SK-N-SH (cell line): ENCODE results near the gene HTRA2. TPM values are rescaled to one million over a fixed set of nuclear protein-coding genes. Genes with fewer than 3 reads are reported as not detected.

ENCODE experiments used
- CTCF ChIA-PET: fragments of 300-600, 350-600 bp; formaldehyde crosslinking; extraction: SDS; loops from one replicate; lab custom pipeline; 2021; lab: Yijun Ruan, JAX
- POLR2A ChIA-PET: fragments of 350-600 bp; sonication (Branson Sonifier 250); formaldehyde crosslinking; extraction: SDS; loops from one replicate; lab custom pipeline; 2020; ENCODE audit warnings: antibody characterized with exemption, inconsistent platforms; lab: Yijun Ruan, JAX
- DNase-seq: peaks from one replicate; pipeline ENCODE4 v3.0.0; 2012
- H2AFZ ChIP-seq: fragments of 200-600 bp; sonication (generic); 2 replicates; pipeline ENCODE4 v1.8.1; 2016; ENCODE audit warnings: antibody characterized with exemption, mild to moderate bottlenecking, low read depth
- H3F3A ChIP-seq: fragments of 200-600 bp; sonication (generic); replicated peaks from 2 replicates; pipeline ENCODE3; 2016; ENCODE audit warnings: antibody characterized with exemption, mild to moderate bottlenecking; ENCODE audit not compliant: insufficient read depth
- H3K27ac ChIP-seq, 2 experiments: fragments of 200-500 bp in 1 of 2; fragments of 200-600 bp in 1 of 2; sonication (Bioruptor generic) in 1 of 2; sonication (generic), shearing (Covaris generic) in 1 of 2; 2 replicates each; pipeline versions ENCODE4 v1.5.1 to v1.6.1; 2014 to 2016; ENCODE audit warnings: low read depth in 2 of 2, inconsistent platforms in 1 of 2, low read length in 1 of 2, mild to moderate bottlenecking in 1 of 2, mixed read lengths in 1 of 2
- H3K27me3 ChIP-seq: fragments of 200-600 bp; sonication (generic), shearing (Covaris generic); 2 replicates; pipeline ENCODE4 v1.6.1; 2016; ENCODE audit warnings: mixed run types; ENCODE audit not compliant: insufficient read depth
- H3K36me3 ChIP-seq, 2 experiments: fragments of 200-500 bp in 1 of 2; fragments of 200-600 bp in 1 of 2; sonication (Bioruptor generic) in 1 of 2; sonication (generic) in 1 of 2; replicated peaks in 1 of 2; 2 replicates each; pipeline versions ENCODE3 to v1.5.1; 2014 to 2016; ENCODE audit warnings: low read length in 1 of 2, mild to moderate bottlenecking in 1 of 2; ENCODE audit not compliant: insufficient read depth in 2 of 2, control insufficient read depth in 1 of 2
- H3K4me1 ChIP-seq, 2 experiments: fragments of 200-500 bp in 1 of 2; fragments of 200-600 bp in 1 of 2; sonication (Bioruptor generic) in 1 of 2; sonication (generic), shearing (Covaris generic) in 1 of 2; 2 replicates each; pipeline versions ENCODE4 v1.5.1 to v1.6.1; 2014 to 2016; ENCODE audit warnings: low read depth in 1 of 2, low read length in 1 of 2, mixed run types in 1 of 2; ENCODE audit not compliant: insufficient read depth in 2 of 2, control insufficient read depth in 1 of 2
- H3K4me2 ChIP-seq: fragments of 200-600 bp; sonication (generic), shearing (Covaris generic); 2 replicates; pipeline ENCODE4 v1.6.1; 2017; ENCODE audit warnings: mixed run types
- H3K4me3 ChIP-seq, 2 experiments: fragments of 200-500 bp in 1 of 2; fragments of 200-600 bp in 1 of 2; sonication (Bioruptor generic) in 1 of 2; sonication (generic), shearing (Covaris generic) in 1 of 2; 2 replicates each; pipeline versions ENCODE4 v1.5.1 to v1.8.1; 2014 to 2016; ENCODE audit warnings: low read depth in 2 of 2, inconsistent platforms in 1 of 2, low read length in 1 of 2, mild to moderate bottlenecking in 1 of 2, mixed read lengths in 1 of 2, moderate library complexity in 1 of 2
- H3K79me2 ChIP-seq: fragments of 200-600 bp; sonication (generic); 2 replicates; pipeline ENCODE4 v1.8.1; 2017; ENCODE audit warnings: mild to moderate bottlenecking; ENCODE audit not compliant: insufficient read depth
- H3K9ac ChIP-seq: fragments of 200-600 bp; sonication (generic); 2 replicates; pipeline ENCODE4 v1.6.1; 2017; ENCODE audit warnings: mixed run types
- H3K9me2 ChIP-seq: fragments of 200-600 bp; sonication (generic); 2 replicates; pipeline ENCODE4 v1.6.1; 2017; ENCODE audit warnings: mixed run types
- H3K9me3 ChIP-seq: fragments of 200-600 bp; sonication (generic); 2 replicates; pipeline ENCODE4 v1.6.1; 2017; ENCODE audit warnings: mixed run types, mild to moderate bottlenecking, moderate library complexity
- H4K20me1 ChIP-seq: fragments of 200-600 bp; sonication (generic); 2 replicates; pipeline ENCODE4 v1.6.1; 2017; ENCODE audit warnings: mild to moderate bottlenecking, mixed run types; ENCODE audit not compliant: insufficient read depth
- CTCF ChIP-seq: fragments of 200-600 bp; sonication (generic); IDR thresholded peaks from 2 replicates; pipeline ENCODE4 v1.6.1; 2017; ENCODE audit warnings: antibody characterized with exemption, mild to moderate bottlenecking, moderate library complexity
- ELF1 ChIP-seq: IDR thresholded peaks from 2 replicates; pipeline ENCODE4 v1.4.0; 2012
- FOXM1 ChIP-seq: IDR thresholded peaks from 2 replicates; pipeline ENCODE4 v1.4.0; 2012; ENCODE audit warnings: low read depth, mild to moderate bottlenecking
- GATA2 ChIP-seq: sonication (generic); formaldehyde crosslinking; IDR thresholded peaks from 2 replicates; pipeline ENCODE4 v1.5.0; 2020; ENCODE audit warnings: mild to moderate bottlenecking, missing genetic modification reagents
- MEF2A ChIP-seq: IDR thresholded peaks from 2 replicates; pipeline ENCODE4 v1.4.0; 2012; ENCODE audit warnings: low read depth, borderline replicate concordance
- MXI1 ChIP-seq: IDR thresholded peaks from 2 replicates; pipeline ENCODE4 v1.6.1; 2012; ENCODE audit warnings: mild to moderate bottlenecking, low read depth, low read length, improper control_type of control experiment
- NFIC ChIP-seq: IDR thresholded peaks from 2 replicates; pipeline ENCODE4 v1.4.0; 2012; ENCODE audit warnings: borderline replicate concordance
- RAD21 ChIP-seq: IDR thresholded peaks from 2 replicates; pipeline ENCODE4 v1.6.1; 2012; ENCODE audit warnings: mild to moderate bottlenecking, low read length
- RFX5 ChIP-seq: IDR thresholded peaks from 2 replicates; pipeline ENCODE4 v1.6.1; 2012; ENCODE audit warnings: mild to moderate bottlenecking, improper control_type of control experiment, low read length
- RXRA ChIP-seq: IDR thresholded peaks from 2 replicates; pipeline ENCODE4 v1.4.0; 2012; ENCODE audit warnings: low read depth, mild to moderate bottlenecking, borderline replicate concordance
- SIN3A ChIP-seq: IDR thresholded peaks from 2 replicates; pipeline ENCODE4 v1.6.1; 2012; ENCODE audit warnings: low read depth, mild to moderate bottlenecking, low read length, moderate library complexity, borderline replicate concordance
- TEAD4 ChIP-seq: IDR thresholded peaks from 2 replicates; pipeline ENCODE4 v1.4.0; 2012; ENCODE audit warnings: mild to moderate bottlenecking, borderline replicate concordance; ENCODE audit not compliant: insufficient read depth
- USF2 ChIP-seq: fragments of 150-350 bp; IDR thresholded peaks from 2 replicates; pipeline ENCODE4 v1.6.1; 2017; ENCODE audit warnings: antibody characterized with exemption, low read length, low read depth, borderline replicate concordance
- ZBTB33 ChIP-seq: IDR thresholded peaks from 2 replicates; pipeline ENCODE4 v1.4.0; 2012; ENCODE audit warnings: low read depth, borderline replicate concordance
- WGBS: methylation state at CpG from one replicate; pipeline ENCODE4 v1.1.6; 2017; ENCODE audit warnings: low lambda C conversion rate; 5-methylcytosine and 5-hydroxymethylcytosine counted together
- polyA plus RNA-seq, 3 experiments: library from polyadenylated mRNA; depleted of rRNA; stranded (reverse); fragments of >200 nt; gene quantifications; 2 replicates each; pipeline ENCODE4 v1.2.3, GENCODE V29; 2012

HTRA2 gene
- polyA plus RNA-seq, 1 of the 3 experiments (the other 2 are of a cell fraction), result 55.7 TPM

- WGBS, result 94% methylated on average over 1 of the region's 1 CpG
These were observed 41.3 kb downstream of the HTRA2 start for GRCh38 chr2:74571058-74571457.

More at GRCh38 chr2:74571058-74571457, 41.3 kb downstream of the HTRA2 start:
- no peak for DNase-seq
- H3K27me3 ChIP-seq, result no peaks in the 10 kb centered on the region
- ChIA-PET POLR2A (no interaction called here), CTCF (interaction anchor here (1.0 to 1.1 kb wide), 2 partner anchors 18 to 27 kb away, joined by 3 read pairs; no protein-coding TSS in a partner anchor)
- peaks cover 5 to 28% of the 10 kb centered on the region in 2 experiments; a peak in 3 of 4 replicates for H3K4me1 ChIP-seq
- no peaks in the 10 kb centered on the region for H3K9me2 ChIP-seq
- H3K4me2 ChIP-seq, result no peak overlapping the region
- no peaks in the 10 kb centered on the region for H4K20me1 ChIP-seq
- H3K27ac ChIP-seq, result no peak overlapping the region
- H3K9me3 ChIP-seq, result no peaks in the 10 kb centered on the region
- H2AFZ ChIP-seq, result no peak overlapping the region
- no peaks in the 10 kb centered on the region for H3K36me3 ChIP-seq
- TF ChIP-seq GATA2, result no peak
- no peak for TF ChIP-seq FOXM1
- no peak for TF ChIP-seq CTCF
- TF ChIP-seq MEF2A, result no peak
- no peak for TF ChIP-seq RXRA
- no peak for TF ChIP-seq ZBTB33
- no peak for TF ChIP-seq USF2
- no peak for TF ChIP-seq TEAD4
- TF ChIP-seq NFIC, result no peak
- TF ChIP-seq RAD21, result no peak
- no peak for TF ChIP-seq ELF1
- no peak for TF ChIP-seq MXI1
- no peak for TF ChIP-seq SIN3A
- TF ChIP-seq RFX5, result no peak
- H3F3A ChIP-seq, result peaks cover 56% of the 10 kb centered on the region
- H3K9ac ChIP-seq, result no peak overlapping the region
- H3K4me3 ChIP-seq, result no peak overlapping the region
- H3K79me2 ChIP-seq, result no peaks in the 10 kb centered on the region
